GM12878 (cell line): ENCODE data around the gene OR51E2. TPM values are rescaled to one million over a fixed set of nuclear protein-coding genes. Genes with fewer than 3 reads are reported as not detected.

Experiments used
- ATAC-seq: fragments of 200-7000 bp; cut with Tn5 transposase; 3 replicates; pipeline ENCODE4 v1.9.1; 2020; ENCODE audit warnings: mild to moderate bottlenecking, moderate library complexity
- BruUV-seq: library from RNA; stranded (reverse); fragments of 400-500 nt; replicated peaks from 2 replicates; lab custom pipeline; 2021; lab: Mats Ljungman, UMichigan
- CTCF ChIA-PET: fragments of 300-600 bp; sonication (Branson Sonifier 250); formaldehyde crosslinking; extraction: SDS; loops from one replicate; lab custom pipeline; 2021; ENCODE audit warnings: inconsistent platforms; lab: Yijun Ruan, JAX
- POLR2A ChIA-PET: fragments of 350-600 bp; formaldehyde crosslinking; extraction: SDS; loops from one replicate; lab custom pipeline; 2021; ENCODE audit warnings: inconsistent platforms; lab: Charles Lee
- RAD21 ChIA-PET: fragments of 300-600 bp; sonication (Branson Sonifier 250); formaldehyde crosslinking; loops from one replicate; lab custom pipeline; 2023; ENCODE audit warnings: antibody characterized with exemption; ENCODE audit not compliant: unreplicated experiment; lab: Charles Lee
- SMC1A ChIA-PET: fragments of 300-600 bp; sonication (Branson Sonifier 250); formaldehyde crosslinking; loops from one replicate; lab custom pipeline; 2023; ENCODE audit not compliant: unreplicated experiment, uncharacterized antibody; lab: Charles Lee
- DNase-seq: peaks from one replicate; pipeline ENCODE4 v3.0.0-alpha.2; 2011; ENCODE audit warnings: low read depth, low spot score
- FAIRE-seq: peaks from 3 replicates; lab custom pipeline; 2011; peaks lifted over from hg19 to GRCh38; lab: Jason Lieb, UNC
- H2AFZ ChIP-seq: 2 replicates; pipeline ENCODE4 v1.6.0; 2011; ENCODE audit warnings: low read depth, low read length, control low read depth; ENCODE audit not compliant: control insufficient read depth
- H3K27ac ChIP-seq: 2 replicates; pipeline ENCODE4 v1.5.1; 2011; ENCODE audit warnings: control low read depth; ENCODE audit not compliant: control insufficient read depth, insufficient read depth
- H3K27me3 ChIP-seq, 2 experiments: replicated peaks in 1 of 2; 2 replicates each; pipeline versions ENCODE4 v1.6.0 to v1.6.1; 2011; ENCODE audit warnings: low read length in 1 of 2; ENCODE audit not compliant: control insufficient read depth in 2 of 2, insufficient read depth in 2 of 2
- H3K36me3 ChIP-seq, 2 experiments: 2 replicates each; pipeline ENCODE4 v1.5.1; 2011; ENCODE audit warnings: low read length in 1 of 2; ENCODE audit not compliant: control insufficient read depth in 2 of 2, insufficient read depth in 2 of 2
- H3K4me1 ChIP-seq: 2 replicates; pipeline ENCODE4 v1.6.1; 2011; ENCODE audit warnings: mild to moderate bottlenecking, low read length, moderate library complexity, mixed read lengths; ENCODE audit not compliant: control insufficient read depth, insufficient read depth
- H3K4me2 ChIP-seq: 2 replicates; pipeline ENCODE4 v1.6.0; 2011; ENCODE audit warnings: control low read depth; ENCODE audit not compliant: control insufficient read depth, insufficient read depth
- H3K4me3 ChIP-seq: fragments of 200-600 bp; sonication (generic); 2 replicates; pipeline ENCODE4 v1.5.1; 2016
- H3K79me2 ChIP-seq: 2 replicates; pipeline ENCODE4 v1.6.0; 2011; ENCODE audit warnings: low read length; ENCODE audit not compliant: control insufficient read depth, insufficient read depth
- H3K9ac ChIP-seq: 2 replicates; pipeline ENCODE4 v1.8.0; 2011; ENCODE audit warnings: low read length, control low read depth, mixed read lengths; ENCODE audit not compliant: control insufficient read depth, insufficient read depth
- H3K9me3 ChIP-seq: replicated peaks from 3 replicates; pipeline ENCODE4 v1.5.1; 2011; ENCODE audit warnings: mild to moderate bottlenecking, low read length; ENCODE audit not compliant: control insufficient read depth, insufficient read depth
- H4K20me1 ChIP-seq: 2 replicates; pipeline ENCODE4 v1.6.0; 2011; ENCODE audit not compliant: control insufficient read depth, insufficient read depth
- BACH1 ChIP-seq: fragments of 450-650 bp; IDR thresholded peaks from 2 replicates; pipeline ENCODE4 v1.6.1; 2017; ENCODE audit warnings: mild to moderate bottlenecking, borderline replicate concordance
- DPF2 ChIP-seq: fragments of 450-650 bp; IDR thresholded peaks from 2 replicates; pipeline ENCODE4 v1.6.1; 2017; ENCODE audit warnings: mild to moderate bottlenecking
- MYC ChIP-seq: IDR thresholded peaks from 2 replicates; pipeline ENCODE4 v1.6.1; 2011; ENCODE audit warnings: mild to moderate bottlenecking, low read length, moderate library complexity, inconsistent platforms; ENCODE audit not compliant: insufficient read depth, insufficient replicate concordance, insufficient read length, severe bottlenecking
- NFIC ChIP-seq: IDR thresholded peaks from 2 replicates; pipeline ENCODE4 v1.6.1; 2012; ENCODE audit warnings: low read depth, mild to moderate bottlenecking, inconsistent platforms, low read length, moderate library complexity
- PAX8 ChIP-seq: fragments of 450-650 bp; IDR thresholded peaks from 2 replicates; pipeline ENCODE4 v1.6.1; 2017; ENCODE audit warnings: mild to moderate bottlenecking, moderate library complexity
- RUNX3 ChIP-seq: IDR thresholded peaks from 2 replicates; pipeline ENCODE4 v1.6.1; 2012; ENCODE audit warnings: low read length, inconsistent platforms
- SMC3 ChIP-seq: IDR thresholded peaks from 2 replicates; pipeline ENCODE4 v1.6.1; 2011; ENCODE audit warnings: low read length, improper control_type of control experiment, borderline replicate concordance
- WGBS: methylation state at CpG from one replicate; pipeline ENCODE4 v1.1.6; 2016; ENCODE audit warnings: low lambda C conversion rate; ENCODE audit not compliant: insufficient replicate concordance, insufficient coverage; ENCODE audit errors: missing lambda C conversion rate; 5-methylcytosine and 5-hydroxymethylcytosine counted together
- in situ Hi-C: fragments of 300-500 bp; cut with MboI; formaldehyde crosslinking; loops from 9 replicates; pipeline ENCODE4 v1.14.3; 2018; ENCODE audit warnings: mixed read lengths
- intact Hi-C: fragments of 100-400 bp; cut with micrococcal nuclease; formaldehyde crosslinking; loops from one replicate; pipeline ENCODE4 v1.14.2; 2022; ENCODE audit not compliant: unreplicated experiment
- polyA plus RNA-seq, 11 experiments: library from polyadenylated mRNA; depleted of rRNA in 4 of 11; unstranded in 6 of 11; stranded (reverse) in 5 of 11; fragments of >200 nt; fragmentation: Nextera tagmentation in 4 of 11; fragmentation: Illumina TruSeq in 1 of 11; extraction: Ambion mirVana in 4 of 11; extraction: Trizol in 1 of 11; gene quantifications; 1 replicate in 1 of 11; 2 replicates in 10 of 11; pipeline versions ENCODE4 v1.2.1 to v1.2.3, GENCODE V29; 2011 to 2016; ENCODE audit warnings: inconsistent platforms in 2 of 11, missing spikeins in 2 of 11, low read depth in 1 of 11
- total RNA-seq, 4 experiments: library from RNA; depleted of rRNA in 3 of 4; stranded (reverse); fragments of >200 nt in 3 of 4; fragmentation: Illumina TruSeq in 1 of 4; extraction: Trizol in 1 of 4; gene quantifications; 2 replicates each; pipeline versions ENCODE4 v1.2.1 to v1.2.3, GENCODE V29; 2013 to 2021
- TF ChIP-seq, protein P1 (sequence below): fragments of 450-650 bp; conservative IDR thresholded peaks from 2 replicates; pipeline ENCODE4 v1.6.1; 2017; ENCODE audit warnings: mild to moderate bottlenecking, moderate library complexity
- TF ChIP-seq, protein P2 (sequence below): fragments of 450-650 bp; formaldehyde crosslinking; IDR thresholded peaks from 2 replicates; pipeline ENCODE4 v1.4.0; 2022; ENCODE audit warnings: mild to moderate bottlenecking, moderate library complexity

The OR51E2 gene
- total and polyA plus RNA-seq, 10 of the 15 experiments (the other 5 are each of a cell fraction or from before 2014, with no cell fraction given), result not detected

DNA sequence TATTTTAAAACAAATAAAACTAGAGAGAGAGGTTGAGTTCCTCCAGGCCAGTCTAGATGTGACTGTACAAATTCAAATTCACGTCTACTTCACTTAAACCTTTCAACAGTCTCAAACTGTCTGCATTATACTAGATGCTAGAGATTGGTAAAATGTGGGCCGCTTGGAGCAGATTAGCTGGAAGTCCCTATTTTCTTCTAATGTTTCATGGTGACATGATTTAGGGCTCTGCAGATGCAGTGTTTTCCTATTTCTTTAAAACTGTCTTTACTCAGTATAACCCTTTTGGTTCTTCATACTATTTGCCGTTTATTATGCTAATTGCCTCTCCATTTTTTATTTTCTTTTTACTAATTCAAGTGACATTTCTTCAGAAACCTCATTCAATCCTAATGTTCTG is 33.5 kb downstream of the OR51E2 start:
- intact Hi-C loops, result no loop called here
- RAD21 ChIA-PET, result no interaction called here
- FAIRE-seq, result no peak

More for the DNA sequence above, 33.5 kb downstream of the OR51E2 start:
- Histone ChIP-seq H3K79me2 (no peaks in the 10 kb centered on the region), H3K4me2 (no peak overlapping the region), H3K27ac (no peak overlapping the region), H3K9me3 (no peaks in the 10 kb centered on the region), H3K36me3 (no peaks in the 10 kb centered on the region), H3K4me1 (no peaks in the 10 kb centered on the region), H2AFZ (no peak overlapping the region), H4K20me1 (no peaks in the 10 kb centered on the region), H3K4me3 (no peak overlapping the region), H3K27me3 (no peaks in the 10 kb centered on the region; a peak in 1 of 4 replicates), H3K9ac (no peak overlapping the region)
- no TSS peak for BruUV-seq
- CTCF ChIA-PET, result no interaction called here
- WGBS, result 43% methylated on average over 3 of the region's 3 CpGs
- TF ChIP-seq SMC3 (no peak), NFIC (no peak), MYC (no peak), BACH1 (no peak), PAX8 (no peak), RUNX3 (no peak), DPF2 (no peak)
- TF ChIP-seq, protein P1, sequence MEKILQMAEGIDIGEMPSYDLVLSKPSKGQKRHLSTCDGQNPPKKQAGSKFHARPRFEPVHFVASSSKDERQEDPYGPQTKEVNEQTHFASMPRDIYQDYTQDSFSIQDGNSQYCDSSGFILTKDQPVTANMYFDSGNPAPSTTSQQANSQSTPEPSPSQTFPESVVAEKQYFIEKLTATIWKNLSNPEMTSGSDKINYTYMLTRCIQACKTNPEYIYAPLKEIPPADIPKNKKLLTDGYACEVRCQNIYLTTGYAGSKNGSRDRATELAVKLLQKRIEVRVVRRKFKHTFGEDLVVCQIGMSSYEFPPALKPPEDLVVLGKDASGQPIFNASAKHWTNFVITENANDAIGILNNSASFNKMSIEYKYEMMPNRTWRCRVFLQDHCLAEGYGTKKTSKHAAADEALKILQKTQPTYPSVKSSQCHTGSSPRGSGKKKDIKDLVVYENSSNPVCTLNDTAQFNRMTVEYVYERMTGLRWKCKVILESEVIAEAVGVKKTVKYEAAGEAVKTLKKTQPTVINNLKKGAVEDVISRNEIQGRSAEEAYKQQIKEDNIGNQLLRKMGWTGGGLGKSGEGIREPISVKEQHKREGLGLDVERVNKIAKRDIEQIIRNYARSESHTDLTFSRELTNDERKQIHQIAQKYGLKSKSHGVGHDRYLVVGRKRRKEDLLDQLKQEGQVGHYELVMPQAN, result no peak
- TF ChIP-seq, protein P2, sequence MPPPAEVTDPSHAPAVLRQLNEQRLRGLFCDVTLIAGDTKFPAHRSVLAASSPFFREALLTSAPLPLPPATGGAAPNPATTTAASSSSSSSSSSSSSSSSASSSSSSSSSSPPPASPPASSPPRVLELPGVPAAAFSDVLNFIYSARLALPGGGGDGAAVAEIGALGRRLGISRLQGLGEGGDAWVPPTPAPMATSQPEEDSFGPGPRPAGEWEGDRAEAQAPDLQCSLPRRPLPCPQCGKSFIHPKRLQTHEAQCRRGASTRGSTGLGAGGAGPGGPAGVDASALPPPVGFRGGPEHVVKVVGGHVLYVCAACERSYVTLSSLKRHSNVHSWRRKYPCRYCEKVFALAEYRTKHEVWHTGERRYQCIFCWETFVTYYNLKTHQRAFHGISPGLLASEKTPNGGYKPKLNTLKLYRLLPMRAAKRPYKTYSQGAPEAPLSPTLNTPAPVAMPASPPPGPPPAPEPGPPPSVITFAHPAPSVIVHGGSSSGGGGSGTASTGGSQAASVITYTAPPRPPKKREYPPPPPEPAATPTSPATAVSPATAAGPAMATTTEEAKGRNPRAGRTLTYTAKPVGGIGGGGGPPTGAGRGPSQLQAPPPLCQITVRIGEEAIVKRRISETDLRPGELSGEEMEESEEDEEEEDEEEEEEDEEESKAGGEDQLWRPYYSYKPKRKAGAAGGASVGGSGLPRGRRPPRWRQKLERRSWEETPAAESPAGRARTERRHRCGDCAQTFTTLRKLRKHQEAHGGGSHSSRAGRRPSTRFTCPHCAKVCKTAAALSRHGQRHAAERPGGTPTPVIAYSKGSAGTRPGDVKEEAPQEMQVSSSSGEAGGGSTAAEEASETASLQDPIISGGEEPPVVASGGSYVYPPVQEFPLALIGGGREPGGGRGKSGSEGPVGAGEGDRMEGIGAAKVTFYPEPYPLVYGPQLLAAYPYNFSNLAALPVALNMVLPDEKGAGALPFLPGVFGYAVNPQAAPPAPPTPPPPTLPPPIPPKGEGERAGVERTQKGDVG (CRISPR knock-in tag), result no peak
- POLR2A ChIA-PET, result no interaction called here
- ATAC-seq (no peak), DNase-seq (no peak)
- SMC1A ChIA-PET, result no interaction called here
- in situ Hi-C loops, result no loop called here
